ENCODE results near the gene CEP41.
"Not testable (repeated sequence)": the region's sequence is repeated elsewhere in the genome, so short reads cannot be mapped to it uniquely, and the experiment has no call there.

Gene CEP41

GRCh38 chr7:130458257-130458656, 17.4 kb upstream of the CEP41 start:
- no peak for DNase-seq

DNA sequence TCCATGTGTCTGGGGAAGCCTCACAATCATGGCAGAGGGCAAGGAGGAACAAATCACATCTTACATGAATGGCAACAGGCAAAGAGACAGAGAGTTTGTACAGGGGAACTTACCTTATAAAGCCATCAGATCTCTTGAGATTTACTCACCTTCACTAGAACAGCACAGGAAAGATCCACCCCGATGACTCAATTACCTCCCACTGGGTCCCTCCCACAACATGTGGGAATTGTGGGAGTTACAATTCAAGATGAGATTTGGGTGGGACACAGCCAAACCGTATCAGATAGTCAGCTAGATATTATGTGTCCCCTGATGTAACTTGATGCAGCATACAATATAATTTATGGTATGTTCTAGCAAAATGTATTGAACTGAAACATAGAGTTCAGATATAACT, 14.1 kb upstream of the CEP41 start:
- DNase-seq = no peak

GRCh38 chr7:130452951-130453350, 12.1 kb upstream of the CEP41 start:
- no peak for DNase-seq

DNA sequence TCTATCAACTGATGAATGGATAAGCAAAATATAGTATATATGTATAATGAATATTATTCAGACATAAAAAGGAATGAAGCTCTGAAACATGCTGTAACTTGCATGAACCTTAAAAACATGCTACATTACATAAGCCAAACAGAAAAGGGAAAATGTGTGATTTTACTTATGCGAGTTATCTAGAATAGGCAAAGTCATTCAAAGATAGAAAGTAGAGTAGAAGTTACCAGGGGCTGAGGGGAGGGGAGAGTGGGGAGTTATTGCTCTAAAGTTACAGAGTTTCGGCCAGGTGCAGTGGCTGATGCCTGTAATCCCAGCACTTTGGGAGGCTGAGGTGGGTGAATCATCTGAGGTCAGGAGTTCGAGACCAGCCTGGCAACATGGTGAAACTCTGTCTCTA, 10.5 kb upstream of the CEP41 start:
- not testable (repeated sequence) for DNase-seq

GRCh38 chr7:130446259-130446658, 5.4 kb upstream of the CEP41 start:
- no peak for DNase-seq

GRCh38 chr7:130444751-130445407, 4.1 kb upstream of the CEP41 start:
- DNase-seq = no peak

GRCh38 chr7:130444234-130444633, 3.4 kb upstream of the CEP41 start:
- no peak for DNase-seq

- DNase-seq = no peak
Measured at GRCh38 chr7:130442601-130443000, 1.8 kb upstream of the CEP41 start.

DNA sequence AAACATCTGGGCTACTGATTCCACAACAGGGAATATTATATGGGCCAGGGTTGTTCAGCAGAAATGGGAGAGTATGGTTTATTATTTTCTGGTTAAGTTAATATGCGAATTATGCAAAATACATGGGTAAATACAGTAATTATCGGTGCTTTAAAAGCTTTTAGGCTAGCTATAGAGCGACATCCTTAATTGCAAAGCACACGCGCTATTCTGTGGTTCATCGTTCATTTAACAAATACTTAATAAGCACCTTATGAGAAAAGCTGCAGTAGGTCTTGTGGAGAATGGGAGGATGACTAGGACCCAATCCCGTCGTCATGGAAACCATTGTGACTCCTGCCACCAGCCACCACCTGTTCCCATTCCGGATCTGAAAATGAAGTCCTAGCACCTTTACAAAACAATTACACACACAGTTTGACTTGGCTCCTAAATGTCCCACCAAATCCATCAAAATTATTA, 623 bp upstream of the CEP41 start:
- peak; percentile 96 for DNase-seq

- DNase-seq = no peak
Measured at GRCh38 chr7:130436253-130436652, 4.6 kb downstream of the CEP41 start.

DNA sequence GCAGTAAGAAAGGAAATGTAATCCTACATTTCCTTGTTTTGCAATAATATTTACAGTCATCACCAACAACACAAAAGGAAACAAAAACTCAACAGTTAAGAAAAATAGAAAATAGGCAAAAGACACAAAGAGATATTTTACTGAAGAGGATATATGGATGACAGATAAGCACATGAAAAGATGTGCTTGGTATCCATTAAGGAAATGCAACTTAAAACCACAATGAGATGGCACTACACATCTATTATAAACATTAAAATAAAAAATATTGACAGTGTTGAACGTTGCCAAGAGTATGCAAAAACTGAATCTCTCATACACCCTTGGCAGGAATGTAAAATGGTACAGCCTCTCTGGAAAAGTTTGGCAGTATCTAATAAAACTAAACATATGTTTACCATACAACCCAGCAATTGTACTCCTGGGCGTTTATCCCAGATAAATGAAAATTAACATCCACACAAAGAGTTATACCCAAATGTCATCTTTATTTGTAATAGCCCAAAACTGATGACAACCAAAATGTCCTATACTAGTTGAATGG, 5.4 kb downstream of the CEP41 start:
- DNase-seq = peak; percentile 41

DNA sequence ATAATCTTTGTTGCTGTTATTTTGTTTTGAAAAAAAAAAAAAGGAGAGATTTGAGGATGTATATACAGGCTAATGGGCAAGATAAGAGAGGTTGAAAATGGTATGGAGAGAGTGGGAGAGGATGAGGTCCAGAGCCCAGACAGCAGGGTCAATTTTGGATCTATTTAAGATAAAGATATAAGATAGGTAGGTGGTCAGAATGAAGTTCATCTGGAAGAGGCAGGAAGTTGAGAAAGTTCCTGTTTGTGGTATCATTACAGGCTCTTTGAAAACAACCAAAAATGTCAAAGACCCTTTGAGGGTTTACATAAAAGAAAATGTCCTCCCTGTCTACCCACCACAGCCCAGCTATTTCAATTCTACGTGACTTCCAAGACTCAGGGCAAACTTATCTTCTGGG, 7.5 kb downstream of the CEP41 start:
- DNase-seq = no peak

DNA sequence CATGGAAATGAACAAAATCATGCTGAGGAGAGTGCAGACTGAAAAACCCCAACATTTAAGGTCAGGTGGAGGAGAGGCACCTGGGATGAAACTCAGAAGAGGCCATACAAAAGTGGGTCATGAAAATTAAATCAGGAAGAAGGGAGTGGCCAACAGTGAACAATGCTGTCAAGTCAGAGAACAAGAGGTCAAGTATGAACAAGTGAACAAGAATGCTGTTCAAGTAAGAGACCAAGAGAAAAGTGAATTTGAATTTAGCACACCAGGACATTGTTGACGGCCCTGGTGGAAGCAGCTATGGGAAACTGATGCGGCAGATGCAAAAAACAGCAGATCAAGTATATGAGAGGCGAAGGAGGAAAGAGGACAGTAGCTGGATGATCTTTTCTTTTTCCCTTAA, 7.9 kb downstream of the CEP41 start:
- no peak for DNase-seq

DNA sequence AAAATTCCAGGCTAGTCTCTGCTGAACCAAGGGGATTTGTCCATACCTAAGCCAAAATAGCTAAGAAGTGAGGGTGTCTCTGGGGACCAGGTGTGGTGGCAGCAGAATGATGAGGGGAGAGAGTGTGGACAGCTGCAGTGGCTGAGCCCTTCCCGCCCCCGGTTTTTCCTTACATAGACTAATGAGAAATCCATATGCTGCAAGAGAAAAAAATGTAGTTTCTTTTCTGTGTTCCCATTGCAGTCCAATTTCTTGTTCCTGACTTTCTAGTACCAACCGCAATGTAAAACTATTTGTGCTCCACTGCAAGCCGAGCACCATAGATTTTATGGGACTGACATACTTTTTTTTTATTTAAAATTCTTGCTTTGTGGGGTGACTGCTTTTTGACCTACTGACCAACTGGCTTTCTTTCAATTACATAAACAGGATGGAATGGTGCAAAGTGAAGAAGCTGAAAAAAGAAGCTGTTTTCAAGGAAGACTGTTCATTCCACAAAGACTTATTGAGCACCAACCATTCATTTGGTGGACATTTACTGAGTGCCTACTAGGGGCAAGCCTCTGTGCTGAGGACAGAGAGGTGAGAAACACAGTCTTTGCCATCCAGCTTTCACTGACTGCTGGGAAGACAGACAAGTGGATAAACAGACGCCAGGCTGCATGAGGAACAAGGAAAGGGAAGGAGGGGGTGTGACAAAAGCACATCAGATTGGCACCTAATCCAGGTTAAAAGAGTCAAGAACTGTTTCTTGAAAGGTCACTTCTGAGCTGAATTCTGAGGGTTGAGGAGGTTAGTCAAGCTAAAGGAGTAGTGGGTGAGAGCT, 9.8 kb downstream of the CEP41 start:
- DNase-seq = no peak

GRCh38 chr7:130430115-130430514, 10.7 kb downstream of the CEP41 start:
- DNase-seq = no peak

DNA sequence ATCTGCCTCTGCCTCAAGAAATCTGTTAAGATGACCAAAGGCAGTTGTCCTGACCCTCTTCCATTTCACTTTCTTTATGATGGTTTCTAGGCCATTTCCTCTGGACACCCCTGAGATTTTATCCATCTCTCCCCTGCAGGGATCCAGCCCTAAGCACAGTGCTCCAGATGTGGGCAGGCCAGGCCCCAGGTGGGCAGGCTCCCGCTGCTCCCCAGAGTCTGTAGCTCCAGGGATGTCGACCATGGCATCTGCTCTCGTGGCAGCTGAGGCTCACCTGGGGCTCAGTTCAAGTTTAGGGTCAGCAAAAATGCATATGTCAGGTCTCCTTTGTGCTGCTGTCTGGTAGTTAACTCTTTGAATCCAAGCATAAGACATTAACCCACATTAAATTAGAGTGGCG, 11.8 kb downstream of the CEP41 start:
- DNase-seq = no peak

GRCh38 chr7:130426564-130426963, 14.3 kb downstream of the CEP41 start:
- DNase-seq = peak; percentile 48

- peak; percentile 14 for DNase-seq
Measured at GRCh38 chr7:130425796-130426195, 15.0 kb downstream of the CEP41 start.

GRCh38 chr7:130423501-130424037, 17.2 kb downstream of the CEP41 start:
- DNase-seq = peak; percentile 24

- peak; percentile 89 for DNase-seq
Measured at GRCh38 chr7:130421684-130422083, 19.1 kb downstream of the CEP41 start.

DNA sequence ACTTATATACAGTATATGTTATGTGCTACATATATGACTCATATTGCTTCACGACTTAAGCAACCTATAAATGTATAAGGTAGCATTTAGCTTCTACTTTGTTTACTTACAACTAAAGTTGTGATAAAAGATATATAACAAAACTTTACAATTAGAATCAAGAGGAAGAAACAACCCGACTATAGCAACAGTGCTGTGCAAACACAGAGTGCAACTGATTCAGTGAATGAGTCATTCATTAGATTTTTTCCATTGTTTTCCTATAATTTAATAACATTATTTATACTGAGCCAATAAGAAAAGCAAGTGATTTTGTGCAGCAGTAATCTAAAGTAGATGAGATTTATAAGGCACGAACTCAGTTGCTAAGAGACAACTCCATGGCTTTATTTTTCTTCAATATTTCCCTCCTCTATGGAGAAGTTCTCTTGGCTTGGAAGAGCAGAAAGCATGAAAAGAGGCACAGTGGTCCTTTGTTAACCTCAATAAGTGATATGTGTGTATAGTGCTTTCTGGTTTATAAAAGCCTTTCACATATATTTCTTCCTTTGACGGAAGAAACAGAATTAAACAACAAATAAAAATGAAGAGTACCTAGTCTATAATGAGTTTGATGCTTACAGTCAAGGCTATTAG, 19.8 kb downstream of the CEP41 start:
- peak; percentile 35 for DNase-seq

DNA sequence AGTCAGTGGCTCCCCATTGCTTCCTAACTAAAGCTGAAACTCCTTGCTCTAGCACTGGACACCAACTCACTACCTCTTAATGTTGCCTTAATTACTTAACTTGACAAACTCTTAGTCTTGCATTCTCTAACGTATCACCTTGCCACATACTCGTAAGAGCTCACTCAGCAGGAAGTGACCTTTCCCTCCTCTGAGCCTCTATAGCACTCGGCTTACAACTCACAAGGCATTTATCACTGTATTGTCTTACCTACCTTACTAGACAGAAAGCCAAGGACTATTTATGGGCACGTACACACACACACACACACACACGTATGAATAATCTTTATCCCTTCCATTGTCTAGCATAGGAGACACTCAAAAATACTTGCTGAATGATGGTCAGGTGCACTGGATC, 21.2 kb downstream of the CEP41 start:
- DNase-seq = peak; percentile 73

GRCh38 chr7:130418306-130418705, 22.5 kb downstream of the CEP41 start:
- DNase-seq = no peak
